GM21360 (cell line): ENCODE results near the gene AFF4.
"Not testable (repeated sequence)": the region's sequence is repeated elsewhere in the genome, so short reads cannot be mapped to it uniquely, and the experiment has no call there.

Experiments
- ATAC-seq: cut with Tn5 transposase; IDR thresholded peaks from one replicate; pipeline ENCODE4 v1.9.1; 2021; ENCODE audit warnings: mild to moderate bottlenecking, moderate library complexity; ENCODE audit not compliant: unreplicated experiment

The AFF4 gene

GRCh38 chr5:132961123-132961815 lies 2.2 kb downstream of the AFF4 start:
- ATAC-seq: not testable (repeated sequence)

DNA sequence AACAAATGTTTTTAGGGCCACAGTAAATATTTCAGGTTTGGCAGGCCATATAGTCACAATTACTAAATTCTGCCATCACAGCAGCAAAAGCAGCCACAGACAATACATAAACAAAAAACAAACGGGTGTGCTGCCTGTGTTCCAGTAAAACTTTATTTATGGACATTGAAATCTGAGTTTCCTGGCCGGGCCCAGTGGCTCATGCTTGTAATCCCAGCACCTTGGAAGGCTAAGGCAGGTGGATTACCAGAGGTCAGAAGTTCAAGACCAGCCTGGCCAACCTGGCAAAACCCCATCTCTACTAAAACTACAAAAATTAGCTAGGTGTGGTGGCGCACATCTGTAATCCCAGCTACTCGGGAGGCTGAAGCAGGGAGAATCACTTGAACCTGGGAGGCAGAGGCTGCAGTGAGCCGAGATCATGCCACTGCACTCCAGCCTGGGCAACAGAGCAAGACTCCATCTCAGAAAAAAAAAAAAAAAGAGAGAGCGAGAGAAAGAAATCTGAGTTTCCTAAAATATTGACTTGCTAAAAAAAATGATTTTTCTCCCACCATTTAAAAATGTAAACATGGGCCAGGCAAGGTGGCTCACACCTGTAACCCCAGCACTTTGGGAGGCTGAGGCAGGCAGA lies 7.2 kb downstream of the AFF4 start:
- ATAC-seq: not testable (repeated sequence)

DNA sequence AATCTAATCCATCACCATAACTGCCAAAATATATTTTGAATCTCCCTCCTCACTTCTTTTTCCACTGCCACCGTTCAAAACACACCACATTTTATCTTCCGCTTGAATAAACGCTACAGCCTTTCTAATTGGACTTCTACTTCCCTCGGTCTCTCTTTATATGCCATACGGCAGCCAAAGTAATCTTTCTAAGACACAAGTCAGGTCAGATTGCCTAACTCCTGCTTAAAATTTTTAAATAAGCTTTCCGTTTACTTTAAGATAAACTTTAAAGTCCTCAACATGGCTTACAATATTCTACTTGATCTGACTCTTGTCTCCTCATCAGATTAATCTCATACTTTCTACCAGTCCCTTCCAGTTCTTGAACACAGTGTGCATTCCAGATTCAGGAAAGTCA lies 9.7 kb downstream of the AFF4 start:
- ATAC-seq: no peak

DNA sequence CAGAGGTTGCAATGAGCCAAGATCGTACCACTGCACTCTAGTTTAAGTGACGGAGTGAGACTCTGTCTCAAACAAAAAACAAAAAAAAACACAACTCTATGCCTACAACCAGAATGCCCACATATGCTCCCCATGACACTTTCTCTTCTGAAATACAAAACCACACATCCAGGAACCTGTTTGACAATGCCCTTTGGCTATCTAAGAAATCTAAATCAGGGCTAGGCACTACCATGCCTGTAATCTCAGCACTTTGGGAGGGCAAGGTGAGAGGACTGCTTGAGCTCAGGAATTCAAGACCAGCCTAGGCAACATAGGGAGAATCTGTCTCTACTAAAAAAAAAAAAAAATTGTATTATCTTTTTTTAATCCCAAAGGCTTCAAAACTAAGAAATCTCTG lies 10.6 kb downstream of the AFF4 start:
- no peak for ATAC-seq

DNA sequence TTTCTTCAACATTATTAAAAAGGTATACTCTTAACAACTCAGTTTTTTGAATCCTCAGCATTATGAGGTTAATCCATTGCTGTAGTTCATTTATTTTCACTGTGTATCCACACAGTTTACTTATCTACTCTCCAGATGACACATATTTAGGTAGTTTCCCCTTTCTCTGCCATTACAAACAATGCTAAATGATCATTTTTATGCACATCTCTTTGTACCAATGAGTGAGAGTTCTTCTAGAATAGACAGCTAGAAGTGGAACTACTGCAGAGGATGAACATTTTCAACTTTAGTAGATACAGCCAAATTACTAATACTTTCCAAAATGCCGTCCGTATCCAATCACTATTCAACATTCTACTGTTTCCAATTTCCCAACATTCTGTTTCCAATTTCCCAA lies 11.5 kb downstream of the AFF4 start:
- ATAC-seq: no peak

DNA sequence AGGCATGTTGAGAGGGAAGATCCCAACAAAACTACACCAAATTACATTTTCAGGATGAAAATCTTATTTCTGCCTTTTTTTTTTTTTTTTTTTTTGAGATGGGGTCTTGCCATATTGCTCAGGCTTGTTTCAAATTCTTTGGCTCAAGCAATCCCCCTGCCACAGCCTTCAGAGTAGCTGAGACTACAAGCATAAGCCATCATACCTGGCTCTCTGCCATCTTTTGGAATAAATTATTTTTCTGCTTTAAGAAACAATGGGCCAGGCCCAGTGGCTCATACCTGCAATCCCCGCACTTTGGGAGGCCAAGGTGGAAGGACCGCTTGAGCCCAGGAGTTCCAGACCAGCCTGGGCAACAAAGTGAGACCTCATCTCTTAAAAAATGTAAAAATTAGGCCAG lies 14.3 kb downstream of the AFF4 start:
- ATAC-seq: no peak

DNA sequence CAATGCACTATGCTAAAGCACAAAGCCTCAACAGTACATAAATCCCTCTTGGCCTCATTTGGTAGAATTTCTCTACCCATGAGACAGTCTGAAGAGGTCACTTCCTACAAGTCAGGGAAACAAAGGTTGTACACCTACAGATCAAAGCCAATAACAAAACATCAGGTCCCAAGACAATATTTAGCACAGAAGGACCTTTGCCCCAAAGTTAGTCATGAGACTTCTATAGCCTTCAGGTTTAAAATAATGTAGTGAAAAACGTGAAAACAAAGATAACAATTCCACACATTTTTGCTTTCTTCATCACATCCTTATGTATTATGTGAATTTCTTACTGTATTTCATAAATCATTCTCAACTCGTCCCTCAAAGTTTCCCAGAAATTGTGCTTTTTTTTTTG lies 15.8 kb downstream of the AFF4 start:
- ATAC-seq: no peak

GRCh38 chr5:132945315-132945714 lies 18.1 kb downstream of the AFF4 start:
- not testable (repeated sequence) for ATAC-seq

- ATAC-seq: no peak
Observed at GRCh38 chr5:132943362-132944022, 19.9 kb downstream of the AFF4 start.

DNA sequence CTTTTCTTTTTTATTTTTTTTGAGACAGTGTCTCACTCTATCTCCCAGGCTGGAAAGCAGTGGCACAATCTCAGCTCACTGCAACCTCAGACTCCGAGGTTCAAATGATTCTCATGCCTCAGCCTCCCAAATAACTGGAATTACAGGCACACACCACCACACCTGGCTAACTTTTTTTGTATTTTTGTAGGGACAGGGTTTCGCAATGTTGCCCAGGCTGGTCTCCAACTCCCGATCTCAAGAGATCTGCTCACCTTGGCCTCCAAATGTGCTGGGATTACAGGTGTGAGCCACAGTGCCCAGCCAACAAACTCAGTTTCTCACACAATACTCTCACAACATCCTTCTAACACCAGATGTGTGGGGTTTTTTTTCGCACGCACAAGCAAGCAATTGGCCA lies 22.1 kb downstream of the AFF4 start:
- no peak for ATAC-seq

DNA sequence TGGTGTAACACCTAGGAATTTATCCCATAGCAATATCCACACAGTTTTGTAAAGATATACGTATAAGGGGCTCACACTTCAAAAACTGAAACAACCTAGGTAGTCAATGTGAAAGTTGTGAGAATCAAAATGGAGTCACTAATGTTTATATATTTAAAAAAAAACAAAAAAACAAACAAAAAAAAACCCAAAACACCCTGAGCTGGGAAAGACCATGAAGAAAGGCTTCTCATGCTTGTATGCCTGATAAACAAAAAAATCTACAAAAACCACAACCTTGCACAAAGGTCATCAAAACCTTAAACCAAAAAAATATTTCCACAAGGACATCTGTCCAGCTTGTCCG lies 35.4 kb downstream of the AFF4 start:
- ATAC-seq: no peak

GRCh38 chr5:132927355-132928061 lies 35.9 kb downstream of the AFF4 start:
- no peak for ATAC-seq

DNA sequence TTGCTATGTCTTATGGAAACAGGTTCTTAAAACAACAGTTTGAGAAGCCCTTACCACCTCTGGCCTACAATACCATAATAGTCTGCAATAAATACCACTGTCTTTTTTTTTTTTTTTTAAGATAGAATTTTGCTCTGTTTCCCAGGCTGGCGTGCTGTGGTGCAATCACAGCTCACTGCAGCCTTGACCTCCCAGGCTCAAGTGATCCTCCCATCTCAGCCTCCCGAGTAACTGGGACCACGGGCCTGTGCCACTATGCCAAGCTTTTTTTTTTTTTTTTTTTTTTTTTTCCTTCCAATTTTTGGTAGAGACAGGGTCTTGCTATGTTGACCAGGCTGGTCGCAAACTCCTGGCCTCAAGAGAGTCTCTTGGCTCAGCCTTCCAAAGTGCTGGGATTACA lies 37.0 kb downstream of the AFF4 start:
- ATAC-seq: no peak

DNA sequence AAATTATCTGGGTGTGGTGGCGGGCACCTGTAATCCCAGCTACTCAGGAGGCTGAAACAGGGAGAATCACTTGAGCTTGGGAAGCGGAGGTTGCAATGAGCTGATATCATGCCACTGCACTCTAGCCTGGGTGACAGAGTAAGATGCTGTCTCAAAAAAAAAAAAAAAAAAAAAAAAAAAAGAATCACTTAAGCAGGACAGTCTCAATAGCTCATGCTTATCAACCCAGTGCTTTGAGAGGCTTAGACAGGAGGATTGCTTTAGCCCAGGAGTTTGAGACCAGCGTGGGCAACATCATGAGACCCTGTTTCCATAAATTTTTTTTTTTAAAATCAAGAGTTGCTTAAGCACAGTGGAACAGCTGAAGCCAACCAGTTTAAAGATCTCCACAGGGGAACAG lies 47.3 kb downstream of the AFF4 start:
- no peak for ATAC-seq

- ATAC-seq: no peak
Observed at GRCh38 chr5:132915681-132916080, 47.8 kb downstream of the AFF4 start.

DNA sequence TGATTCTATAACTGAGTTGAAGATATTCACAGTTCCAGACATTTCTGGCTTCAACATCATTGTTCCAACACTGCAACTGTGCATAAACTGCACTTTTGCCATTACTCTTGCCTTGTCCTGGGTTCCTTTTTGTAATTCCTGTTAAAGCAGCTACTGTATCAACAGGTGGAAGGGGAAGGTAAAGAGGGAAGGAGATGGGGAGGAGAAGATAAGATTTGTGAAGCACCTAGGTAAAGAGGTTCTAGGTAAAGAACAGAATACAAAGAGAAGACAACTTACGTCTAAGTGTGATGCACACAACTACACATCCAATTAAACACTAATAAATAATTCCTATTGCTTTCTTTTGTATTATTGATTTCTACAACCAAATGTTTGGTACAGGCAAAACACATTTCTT lies 53.7 kb downstream of the AFF4 start:
- no peak for ATAC-seq

- no peak for ATAC-seq
Observed at GRCh38 chr5:132907161-132907560, 56.3 kb downstream of the AFF4 start.

DNA sequence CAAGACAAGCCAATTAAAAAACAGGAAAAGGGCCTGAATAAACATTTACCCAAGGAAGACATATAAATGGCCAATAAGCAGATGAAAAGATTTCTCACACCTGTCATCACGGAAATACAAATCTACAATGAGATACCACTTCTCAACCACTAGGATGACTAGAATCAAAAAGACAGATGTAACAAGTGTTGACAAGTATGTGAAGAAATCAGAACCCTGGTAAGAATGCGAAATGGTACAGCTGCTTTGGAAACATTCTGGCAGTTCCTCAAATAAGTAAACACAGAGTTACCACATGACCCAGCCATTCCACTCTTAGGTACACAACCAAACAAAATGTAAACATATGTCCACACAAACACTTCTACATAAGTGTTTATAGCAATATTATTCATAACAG lies 57.5 kb downstream of the AFF4 start:
- ATAC-seq: no peak

- no peak for ATAC-seq
Observed at GRCh38 chr5:132901730-132902129, 61.7 kb downstream of the AFF4 start.

DNA sequence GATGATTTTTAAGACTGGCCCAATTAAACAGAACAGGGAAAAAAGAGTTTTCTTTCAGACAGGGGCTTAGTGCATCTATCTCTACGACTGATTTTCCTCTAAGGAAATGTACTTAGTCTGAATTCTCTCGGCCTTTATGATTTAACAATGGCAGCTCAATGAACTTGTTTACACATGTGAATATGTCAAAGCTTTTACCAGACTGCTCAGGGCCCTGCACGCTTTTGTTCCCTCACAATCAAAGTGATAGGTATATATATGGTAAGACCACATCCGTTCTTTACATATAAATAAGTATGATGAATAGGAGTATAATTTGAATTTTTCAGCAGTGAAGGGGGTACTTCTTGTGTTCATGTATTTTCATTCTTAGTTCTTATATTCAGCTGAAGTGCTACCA lies 62.4 kb downstream of the AFF4 start:
- ATAC-seq: no peak

DNA sequence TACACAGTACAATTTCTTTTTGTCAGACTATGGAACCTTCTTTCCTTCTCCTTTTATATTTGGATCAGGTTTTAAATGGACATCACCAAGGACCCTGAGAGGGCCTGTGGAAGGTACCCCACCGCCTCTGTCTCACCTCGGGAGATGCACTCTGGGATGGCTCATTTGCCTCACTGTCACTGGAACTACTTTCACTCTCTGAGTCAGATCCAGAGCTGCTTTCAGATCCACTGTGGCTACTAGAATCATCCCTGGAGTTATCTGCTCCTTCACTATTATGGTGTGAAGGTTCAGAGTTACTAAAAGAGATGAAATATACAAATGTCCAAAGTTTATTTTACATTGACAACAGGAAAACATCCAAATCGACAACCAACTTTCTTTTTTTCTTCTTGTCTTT lies 65.3 kb downstream of the AFF4 start:
- no peak for ATAC-seq

DNA sequence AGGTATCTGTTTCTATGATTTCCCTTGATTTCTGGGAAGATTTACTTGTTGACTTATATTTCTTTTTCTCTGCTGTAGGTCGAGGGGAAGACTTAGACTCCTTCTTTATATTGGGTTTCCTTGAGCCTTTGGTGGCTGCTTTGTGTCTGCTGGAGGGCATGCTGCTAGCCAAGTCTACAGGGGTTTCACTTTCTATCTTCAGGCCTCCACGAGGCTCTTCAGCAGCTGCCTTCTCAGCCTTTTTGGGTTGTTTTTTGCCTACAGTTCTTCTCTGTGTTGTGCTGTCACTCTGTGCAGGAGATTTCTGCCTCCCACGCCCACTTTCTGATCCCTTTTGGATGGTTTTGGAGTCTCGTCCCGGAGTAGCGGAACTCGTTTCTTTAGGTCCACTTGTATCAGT lies 66.7 kb downstream of the AFF4 start:
- ATAC-seq: no peak
